Mucosa of stomach (tissue), 1 donor: ENCODE results near the gene RNF5.
A peak's percentile ranks its signal among the peaks of the same experiment; 100 is the strongest.
"Not testable (repeated sequence)": the region's sequence is repeated elsewhere in the genome, so short reads cannot be mapped to it uniquely, and the experiment has no call there.

ENCODE experiments used
- H3K27me3 ChIP-seq: one replicate; pipeline ENCODE4 v1.7.0; 2013; ENCODE audit warnings: mild to moderate bottlenecking, low read length; ENCODE audit not compliant: control insufficient read depth, insufficient read depth
- H3K36me3 ChIP-seq: one replicate; pipeline ENCODE4 v1.7.0; 2013; ENCODE audit warnings: low read length; ENCODE audit not compliant: control insufficient read depth, insufficient read depth
- H3K4me1 ChIP-seq: one replicate; pipeline ENCODE4 v1.7.0; 2013; ENCODE audit warnings: mild to moderate bottlenecking, low read length; ENCODE audit not compliant: control insufficient read depth, insufficient read depth
- H3K4me3 ChIP-seq: one replicate; pipeline ENCODE4 v1.7.0; 2013; ENCODE audit warnings: low read length
- H3K9ac ChIP-seq: one replicate; pipeline ENCODE4 v1.7.0; 2013; ENCODE audit warnings: mild to moderate bottlenecking, low read length, moderate library complexity
- H3K9me3 ChIP-seq: one replicate; pipeline ENCODE4 v1.7.0; 2013; ENCODE audit warnings: mild to moderate bottlenecking, low read length, moderate library complexity; ENCODE audit not compliant: control insufficient read depth
- donor health status: Pancreatic carcinoma.

RNF5 gene, protein sequence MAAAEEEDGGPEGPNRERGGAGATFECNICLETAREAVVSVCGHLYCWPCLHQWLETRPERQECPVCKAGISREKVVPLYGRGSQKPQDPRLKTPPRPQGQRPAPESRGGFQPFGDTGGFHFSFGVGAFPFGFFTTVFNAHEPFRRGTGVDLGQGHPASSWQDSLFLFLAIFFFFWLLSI

DNA sequence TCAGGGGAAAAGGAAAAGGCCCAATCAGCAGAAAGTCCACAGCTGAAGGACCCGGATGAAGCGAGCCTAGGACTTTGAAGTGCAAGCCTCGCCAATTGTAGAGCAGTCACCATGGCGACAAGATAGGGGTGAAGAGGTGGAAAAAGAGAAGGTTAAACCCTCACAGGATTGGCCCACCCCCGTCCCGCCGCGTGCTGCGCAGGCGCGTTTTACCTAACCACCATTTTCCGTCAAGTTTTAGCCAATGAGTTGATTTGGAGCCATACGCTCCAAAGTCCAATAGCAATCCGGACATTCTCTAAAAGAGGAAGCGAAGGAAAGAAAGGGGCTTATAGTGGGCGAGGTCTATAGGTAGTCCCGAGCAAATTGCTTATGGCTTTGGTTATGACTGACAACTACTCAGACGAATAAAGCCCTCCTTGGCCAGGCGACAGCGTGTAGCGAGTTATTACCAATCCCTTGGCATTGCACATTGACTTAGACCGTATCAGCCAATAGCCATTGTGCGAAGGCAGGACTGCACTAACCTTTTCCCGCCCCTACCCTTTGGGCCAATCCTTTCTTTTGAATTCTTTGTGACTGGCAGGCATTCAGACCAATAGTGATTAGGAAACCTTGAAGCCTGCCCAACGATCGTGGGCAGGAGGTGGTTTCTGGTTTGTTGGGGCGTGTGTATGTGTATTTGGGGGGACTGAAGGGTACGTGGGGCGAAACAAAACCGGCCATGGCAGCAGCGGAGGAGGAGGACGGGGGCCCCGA lies at the start of gene RNF5:
RNF5 (plus strand) TSS at position 618 of the 759 bp plus-strand sequence; CDS start at position 725, 107 bp downstream.
- Histone ChIP-seq H3K9ac (peak within 1 kb of the TSS; percentile 83), H3K4me3 (peak within 1 kb of the TSS; percentile 58), H3K9me3 (no peaks in the 10 kb centered on the region), H3K36me3 (no peaks in the 10 kb centered on the region), H3K27me3 (no peaks in the 10 kb centered on the region), H3K4me1 (peaks cover 51% of the 10 kb centered on the region)

DNA sequence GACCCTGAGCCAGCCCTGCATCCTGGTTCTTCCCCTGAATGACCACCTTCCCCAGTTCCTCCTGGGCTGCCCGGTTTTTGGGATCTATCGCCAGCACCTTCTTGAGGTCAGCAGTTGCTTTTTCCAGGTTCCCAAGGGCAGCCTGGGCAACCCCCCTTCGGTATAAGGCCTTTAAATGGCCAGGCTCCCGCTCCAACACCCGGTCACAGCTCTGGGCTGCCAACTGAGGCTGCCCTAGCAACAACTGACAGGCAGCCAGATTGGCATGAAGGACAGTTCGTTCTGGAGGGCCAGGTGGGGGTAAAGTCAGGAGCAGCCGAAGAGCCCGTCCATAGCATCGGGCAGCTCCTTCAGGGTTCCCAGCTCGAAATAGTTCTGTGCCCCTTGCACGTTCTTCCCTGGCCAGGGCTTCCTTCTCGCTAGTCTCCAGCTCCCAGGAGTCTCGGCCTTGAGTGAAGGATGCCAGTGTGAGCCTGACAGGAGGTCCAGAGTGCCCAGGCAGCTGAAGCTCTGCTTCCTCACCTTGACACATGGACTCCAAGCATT lies 49.4 kb upstream of the RNF5 start:
- Histone ChIP-seq H3K4me3 (peak overlapping the region; percentile 14), H3K27me3 (no peaks in the 10 kb centered on the region), H3K9me3 (no peaks in the 10 kb centered on the region), H3K9ac (peak overlapping the region; percentile 56), H3K4me1 (peaks cover 22% of the 10 kb centered on the region), H3K36me3 (peaks cover 7% of the 10 kb centered on the region)

DNA sequence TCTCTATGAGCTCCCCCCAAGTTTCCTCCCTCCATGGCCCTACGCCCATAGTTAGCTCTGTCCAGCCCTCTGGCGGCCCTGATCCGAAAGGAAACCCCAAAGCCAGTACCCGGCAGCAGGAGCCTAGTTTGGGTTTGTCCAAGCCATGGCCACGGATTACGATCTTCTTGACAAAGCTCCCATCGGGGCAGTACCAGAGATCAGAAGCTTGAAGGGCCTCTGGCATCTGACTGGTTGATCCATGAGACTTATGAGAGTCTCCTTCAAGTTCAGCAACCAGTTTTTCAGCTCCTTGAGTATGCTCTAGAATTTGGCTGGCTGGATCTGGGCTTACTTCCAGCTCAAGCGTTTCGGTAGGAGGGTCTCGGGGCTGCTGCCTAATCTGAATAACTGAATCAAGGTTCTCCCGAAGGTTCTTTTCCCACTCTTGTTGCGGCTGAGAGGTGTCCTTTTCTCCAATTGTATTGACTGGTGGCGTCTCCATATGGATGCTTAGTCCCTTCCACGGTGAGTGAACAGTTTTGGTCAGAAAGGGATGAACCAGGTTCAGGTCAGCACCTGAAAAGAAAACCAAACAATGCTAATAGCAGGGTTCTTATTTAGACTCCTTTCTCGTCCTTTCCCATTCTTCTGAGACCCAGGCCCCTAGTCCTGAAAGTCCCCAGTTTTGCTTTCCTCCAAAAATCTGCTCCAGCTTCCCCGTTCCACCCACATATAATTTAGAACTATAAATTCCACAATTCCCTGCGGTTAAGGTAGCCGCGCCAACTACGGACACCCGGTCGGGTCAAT lies 48.7 kb upstream of the RNF5 start:
- Histone ChIP-seq H3K36me3 (peaks cover 3% of the 10 kb centered on the region), H3K4me3 (peak overlapping the region; percentile 14), H3K9ac (peak overlapping the region; percentile 56), H3K27me3 (no peaks in the 10 kb centered on the region), H3K4me1 (peaks cover 22% of the 10 kb centered on the region), H3K9me3 (no peaks in the 10 kb centered on the region)

DNA sequence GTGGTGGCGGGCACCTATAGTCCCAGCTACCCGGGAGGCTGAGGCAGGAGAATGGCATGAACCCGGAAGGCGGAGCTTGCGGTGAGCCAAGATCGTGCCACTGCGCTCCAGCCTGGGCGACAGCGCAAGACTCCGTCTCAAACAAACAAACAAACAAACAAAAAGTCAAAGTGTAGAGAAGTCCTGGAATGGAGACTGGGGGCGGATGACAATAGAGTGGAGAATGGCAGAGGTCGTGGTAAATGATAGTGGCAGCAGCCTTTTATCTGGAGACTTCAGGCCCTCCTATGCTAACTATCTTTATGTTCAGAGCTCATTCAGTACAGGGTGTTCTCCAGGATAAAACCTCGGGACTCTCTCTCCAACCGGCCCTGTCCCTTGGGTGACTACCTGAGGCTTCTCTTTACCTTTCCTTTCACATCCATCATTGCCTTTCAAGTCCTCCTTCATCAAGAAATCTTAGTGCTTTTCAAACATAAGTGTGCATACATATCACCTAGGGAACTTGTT lies 46.7 kb upstream of the RNF5 start:
- peaks cover 22% of the 10 kb centered on the region for H3K4me1 ChIP-seq
- H3K27me3 ChIP-seq, result no peaks in the 10 kb centered on the region
- no peaks in the 10 kb centered on the region for H3K36me3 ChIP-seq
- H3K9me3 ChIP-seq, result no peaks in the 10 kb centered on the region
- H3K4me3 ChIP-seq, result no peak overlapping the region
- no peak overlapping the region for H3K9ac ChIP-seq

DNA sequence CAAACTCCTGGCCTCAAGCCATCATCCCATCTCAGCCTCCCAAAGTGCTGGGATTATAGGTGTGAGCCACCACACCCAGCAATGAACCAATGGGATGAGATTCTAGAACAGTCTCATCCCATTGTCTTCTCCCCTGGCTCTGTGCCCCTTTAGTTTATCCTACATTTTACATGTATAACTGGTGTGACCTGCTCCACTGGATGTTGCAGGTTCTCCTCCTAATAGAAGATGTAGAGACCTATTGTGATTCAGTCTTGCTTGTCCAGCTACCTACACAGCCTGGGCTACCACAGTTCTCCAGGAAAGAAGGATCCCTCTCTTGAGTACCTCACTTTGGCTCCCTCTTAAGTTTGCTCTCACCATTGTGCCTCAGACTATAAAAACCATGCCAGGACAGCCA lies 46.1 kb upstream of the RNF5 start:
- no peaks in the 10 kb centered on the region for H3K36me3 ChIP-seq

DNA sequence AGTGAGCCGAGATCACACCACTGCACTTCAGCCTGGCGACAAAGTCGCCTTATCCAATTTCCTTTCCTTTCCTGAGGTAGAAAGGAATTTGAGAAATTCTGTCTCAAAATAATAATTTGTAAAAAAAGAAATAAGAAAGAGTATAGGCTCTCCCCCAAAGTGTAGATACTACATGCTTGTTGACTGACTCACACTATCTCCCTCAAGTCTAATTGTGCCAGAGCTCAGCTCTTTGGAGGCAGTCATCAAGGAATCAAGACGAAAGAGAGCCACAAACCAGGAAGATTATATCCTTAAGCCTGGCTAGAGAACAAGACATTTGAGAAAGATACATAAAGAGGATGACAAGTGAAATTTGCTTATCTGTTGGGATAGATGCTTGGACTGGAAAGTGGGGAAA lies 44.4 kb upstream of the RNF5 start:
- Histone ChIP-seq H3K27me3 (no peaks in the 10 kb centered on the region), H3K4me1 (peaks cover 9% of the 10 kb centered on the region), H3K36me3 (no peaks in the 10 kb centered on the region), H3K9ac (no peak overlapping the region), H3K4me3 (no peak overlapping the region), H3K9me3 (no peaks in the 10 kb centered on the region)

More for the DNA sequence above, 46.1 kb upstream of the RNF5 start:
- H3K4me1 ChIP-seq, result peaks cover 18% of the 10 kb centered on the region
- H3K27me3 ChIP-seq, result no peaks in the 10 kb centered on the region
- H3K9ac ChIP-seq, result no peak overlapping the region
- no peaks in the 10 kb centered on the region for H3K9me3 ChIP-seq
- H3K4me3 ChIP-seq, result no peak overlapping the region

DNA sequence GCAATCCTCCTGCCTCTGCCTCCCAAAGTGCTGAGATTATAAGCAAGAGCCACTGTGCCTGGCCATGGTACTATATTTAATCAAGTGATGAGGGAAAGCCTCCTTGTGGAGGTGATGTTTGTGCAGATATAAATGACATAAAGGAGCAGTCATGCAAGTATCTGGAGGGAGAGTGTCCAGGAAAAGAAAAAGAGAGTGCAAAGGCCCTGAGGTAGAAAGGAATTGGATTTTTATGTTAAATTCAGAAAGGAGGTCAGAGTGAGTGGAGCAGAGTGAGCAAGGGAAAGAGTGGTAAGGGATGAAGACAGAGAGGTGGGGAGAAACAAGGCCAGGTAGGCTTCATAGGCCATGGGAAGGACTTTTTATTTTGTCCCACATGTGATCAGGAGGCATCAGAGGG lies 40.8 kb upstream of the RNF5 start:
- H3K36me3 ChIP-seq, result no peaks in the 10 kb centered on the region
- no peaks in the 10 kb centered on the region for H3K27me3 ChIP-seq

DNA sequence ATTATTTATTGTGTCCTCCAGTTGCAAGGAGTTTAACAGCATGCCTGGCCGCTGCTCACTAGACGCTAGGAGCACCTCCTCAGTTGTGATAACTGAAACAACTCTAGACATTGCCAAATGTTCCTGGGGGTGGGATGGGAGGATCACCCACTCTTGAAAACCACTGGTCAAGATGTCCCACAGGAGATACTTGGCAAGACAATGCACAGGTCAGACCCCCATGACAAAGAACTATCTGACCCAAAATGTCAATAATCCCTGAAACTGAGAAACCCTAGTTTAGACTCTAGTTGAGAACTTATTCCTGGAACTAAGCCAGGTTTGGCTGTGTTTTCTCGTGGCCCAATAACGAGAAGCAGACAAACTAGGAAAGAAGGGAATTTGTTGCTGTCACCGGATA lies 38.6 kb upstream of the RNF5 start:
- no peak overlapping the region for H3K4me3 ChIP-seq
- H3K27me3 ChIP-seq, result no peaks in the 10 kb centered on the region
- no peaks in the 10 kb centered on the region for H3K36me3 ChIP-seq
- H3K9me3 ChIP-seq, result no peaks in the 10 kb centered on the region
- peaks cover 3% of the 10 kb centered on the region for H3K4me1 ChIP-seq
- H3K9ac ChIP-seq, result no peak overlapping the region

More for the DNA sequence above, 40.8 kb upstream of the RNF5 start:
- Histone ChIP-seq H3K9me3 (no peaks in the 10 kb centered on the region), H3K4me1 (no peaks in the 10 kb centered on the region), H3K9ac (no peak overlapping the region), H3K4me3 (no peak overlapping the region)

DNA sequence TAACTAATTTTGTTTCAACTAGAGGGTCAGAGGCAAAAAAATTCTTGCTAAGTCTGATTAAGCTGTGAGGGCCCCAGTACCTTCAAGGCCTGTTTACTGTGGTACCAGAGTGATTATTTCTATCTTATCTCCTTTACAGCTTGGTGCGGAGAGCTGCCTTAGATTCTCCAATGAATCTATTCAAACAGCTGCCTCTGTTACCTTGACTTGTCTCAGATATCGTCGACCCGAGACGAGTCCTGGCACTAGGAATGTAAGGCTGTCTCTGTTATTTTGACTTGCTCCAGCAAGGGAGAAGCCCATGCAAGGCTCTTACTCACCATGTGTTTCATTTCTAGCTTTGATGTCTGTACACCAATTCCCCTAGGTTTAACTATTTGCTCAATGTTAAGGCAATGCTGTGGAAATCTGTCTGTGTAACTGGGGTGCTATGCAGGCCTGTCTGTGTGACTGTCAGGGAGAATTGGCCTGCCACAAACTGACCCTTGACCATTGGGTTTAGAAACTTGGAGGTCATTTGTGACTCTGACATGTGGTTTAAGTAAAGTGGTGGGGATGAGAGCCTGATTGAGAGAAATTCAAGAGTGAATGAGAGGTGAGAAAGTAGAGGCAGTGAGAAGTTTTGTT lies 37.7 kb upstream of the RNF5 start:
- peaks cover 3% of the 10 kb centered on the region for H3K4me1 ChIP-seq
- H3K36me3 ChIP-seq, result no peaks in the 10 kb centered on the region
- no peaks in the 10 kb centered on the region for H3K27me3 ChIP-seq
- no peaks in the 10 kb centered on the region for H3K9me3 ChIP-seq
- no peak overlapping the region for H3K4me3 ChIP-seq
- H3K9ac ChIP-seq, result no peak overlapping the region

DNA sequence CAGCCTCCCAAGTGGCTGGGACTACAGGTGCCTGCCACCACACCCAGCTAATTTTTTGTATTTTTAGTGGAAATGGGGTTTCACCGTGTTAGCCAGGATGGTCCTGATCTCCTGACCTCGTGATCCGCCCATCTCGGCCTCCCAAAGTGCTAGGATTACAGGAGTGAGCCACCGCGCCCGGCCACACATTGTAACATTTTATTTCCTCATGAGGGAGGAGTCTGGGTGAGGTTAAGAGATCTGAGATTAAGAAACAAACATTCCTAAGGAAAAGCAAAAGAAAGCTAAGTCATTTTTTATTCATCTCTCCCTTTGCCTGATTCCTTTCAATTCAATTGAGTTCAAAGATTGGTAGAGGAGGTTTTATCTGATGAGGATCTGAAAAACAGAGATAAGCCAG lies 34.0 kb upstream of the RNF5 start:
- not testable (repeated sequence) for H3K36me3 ChIP-seq, H3K9me3 ChIP-seq, H3K27me3 ChIP-seq

DNA sequence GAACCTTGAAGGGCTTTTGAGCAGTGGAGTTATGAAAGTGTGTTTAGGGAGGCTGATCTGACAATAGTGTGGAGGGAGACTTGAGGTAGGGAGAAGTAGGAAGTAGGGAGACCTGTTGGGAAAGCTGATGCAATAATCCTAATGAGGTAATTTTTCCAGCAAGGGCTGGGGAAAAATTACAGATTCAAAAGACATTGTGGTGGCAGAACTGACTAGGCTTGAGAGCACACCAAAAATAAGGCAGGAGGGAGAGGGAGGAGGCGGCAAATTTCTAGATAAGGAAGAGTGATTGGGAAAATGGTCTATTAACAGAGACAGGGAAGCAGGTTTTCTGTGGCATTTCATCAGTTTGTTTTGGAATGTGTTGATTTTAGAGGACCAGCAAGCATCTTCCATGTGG lies 31.9 kb upstream of the RNF5 start:
- Histone ChIP-seq H3K9ac (no peak overlapping the region), H3K36me3 (no peaks in the 10 kb centered on the region), H3K27me3 (no peaks in the 10 kb centered on the region), H3K9me3 (no peaks in the 10 kb centered on the region), H3K4me1 (peaks cover 16% of the 10 kb centered on the region), H3K4me3 (no peak overlapping the region)

More for the DNA sequence above, 34.0 kb upstream of the RNF5 start:
- H3K4me1 ChIP-seq, result peaks cover 13% of the 10 kb centered on the region
- H3K9ac ChIP-seq, H3K4me3 ChIP-seq: not testable (repeated sequence)
